Astrocyte of the spinal cord (primary cell): Measurements from ENCODE around the gene POLE3.
A peak's percentile ranks its signal among the peaks of the same experiment; 100 is the strongest.
"Not testable (repeated sequence)": the region's sequence is repeated elsewhere in the genome, so short reads cannot be mapped to it uniquely, and the experiment has no call there.

Experiments
- DNase-seq: peaks from one replicate; pipeline ENCODE4 v3.0.0; 2011; ENCODE audit warnings: low read depth, low spot score
- H3K4me3 ChIP-seq: 2 replicates; pipeline ENCODE4 v1.5.1; 2011; ENCODE audit warnings: low read depth, mild to moderate bottlenecking, low read length, moderate library complexity
- in situ Hi-C: cut with HindIII; loops from 2 replicates; pipeline ENCODE4 v1.10.0; 2017; ENCODE audit warnings: low sequenced_read_pairs
- TF ChIP-seq, protein P1 (sequence below): IDR thresholded peaks from 2 replicates; pipeline ENCODE4 v1.5.1; 2012; ENCODE audit warnings: low read depth, mild to moderate bottlenecking, low read length, inconsistent platforms

POLE3 gene

DNA sequence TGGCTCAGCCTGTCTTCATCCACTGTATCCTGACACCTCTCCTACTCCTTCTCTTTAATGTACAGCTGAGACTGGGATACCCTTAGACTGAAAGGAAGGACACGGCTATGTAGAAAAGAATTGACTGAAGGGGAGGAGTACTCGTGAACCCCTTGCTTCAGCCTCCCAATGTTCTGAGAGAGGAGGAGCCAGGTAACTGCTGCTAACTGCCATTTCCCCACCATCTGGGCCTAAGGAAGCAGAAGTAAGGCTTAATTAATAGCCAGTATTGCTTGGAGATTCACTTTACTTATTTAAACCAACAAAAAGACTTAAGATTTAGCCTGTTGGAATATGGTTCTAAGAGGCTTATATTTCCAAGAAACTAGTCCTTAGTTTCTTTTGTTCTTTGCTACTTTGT, 34.3 kb upstream of the POLE3 start:
- in situ Hi-C loops: no loop called here
- TF ChIP-seq, protein P1, sequence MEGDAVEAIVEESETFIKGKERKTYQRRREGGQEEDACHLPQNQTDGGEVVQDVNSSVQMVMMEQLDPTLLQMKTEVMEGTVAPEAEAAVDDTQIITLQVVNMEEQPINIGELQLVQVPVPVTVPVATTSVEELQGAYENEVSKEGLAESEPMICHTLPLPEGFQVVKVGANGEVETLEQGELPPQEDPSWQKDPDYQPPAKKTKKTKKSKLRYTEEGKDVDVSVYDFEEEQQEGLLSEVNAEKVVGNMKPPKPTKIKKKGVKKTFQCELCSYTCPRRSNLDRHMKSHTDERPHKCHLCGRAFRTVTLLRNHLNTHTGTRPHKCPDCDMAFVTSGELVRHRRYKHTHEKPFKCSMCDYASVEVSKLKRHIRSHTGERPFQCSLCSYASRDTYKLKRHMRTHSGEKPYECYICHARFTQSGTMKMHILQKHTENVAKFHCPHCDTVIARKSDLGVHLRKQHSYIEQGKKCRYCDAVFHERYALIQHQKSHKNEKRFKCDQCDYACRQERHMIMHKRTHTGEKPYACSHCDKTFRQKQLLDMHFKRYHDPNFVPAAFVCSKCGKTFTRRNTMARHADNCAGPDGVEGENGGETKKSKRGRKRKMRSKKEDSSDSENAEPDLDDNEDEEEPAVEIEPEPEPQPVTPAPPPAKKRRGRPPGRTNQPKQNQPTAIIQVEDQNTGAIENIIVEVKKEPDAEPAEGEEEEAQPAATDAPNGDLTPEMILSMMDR: no peak
- no peak overlapping the region for H3K4me3 ChIP-seq
- no peak for DNase-seq

DNA sequence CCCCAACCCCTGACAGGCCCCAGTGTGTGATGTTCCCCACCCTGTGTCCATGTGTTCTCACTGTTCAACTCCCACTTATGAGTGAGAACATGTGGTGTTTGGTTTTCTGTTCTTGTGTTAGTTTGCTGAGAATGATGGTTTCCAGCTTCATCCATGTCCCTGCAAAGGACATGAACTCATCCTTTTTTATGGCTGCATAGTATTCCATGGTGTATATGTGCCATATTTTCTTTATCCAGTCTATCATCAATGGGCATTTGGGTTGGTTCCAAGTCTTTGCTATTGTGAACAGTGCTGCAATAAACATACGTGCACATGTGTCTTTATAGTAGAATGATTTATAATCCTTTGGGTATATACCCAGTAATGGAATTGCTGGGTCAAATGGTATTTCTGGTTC, 27.2 kb upstream of the POLE3 start:
- H3K4me3 ChIP-seq, in situ Hi-C loops, DNase-seq: not testable (repeated sequence)

DNA sequence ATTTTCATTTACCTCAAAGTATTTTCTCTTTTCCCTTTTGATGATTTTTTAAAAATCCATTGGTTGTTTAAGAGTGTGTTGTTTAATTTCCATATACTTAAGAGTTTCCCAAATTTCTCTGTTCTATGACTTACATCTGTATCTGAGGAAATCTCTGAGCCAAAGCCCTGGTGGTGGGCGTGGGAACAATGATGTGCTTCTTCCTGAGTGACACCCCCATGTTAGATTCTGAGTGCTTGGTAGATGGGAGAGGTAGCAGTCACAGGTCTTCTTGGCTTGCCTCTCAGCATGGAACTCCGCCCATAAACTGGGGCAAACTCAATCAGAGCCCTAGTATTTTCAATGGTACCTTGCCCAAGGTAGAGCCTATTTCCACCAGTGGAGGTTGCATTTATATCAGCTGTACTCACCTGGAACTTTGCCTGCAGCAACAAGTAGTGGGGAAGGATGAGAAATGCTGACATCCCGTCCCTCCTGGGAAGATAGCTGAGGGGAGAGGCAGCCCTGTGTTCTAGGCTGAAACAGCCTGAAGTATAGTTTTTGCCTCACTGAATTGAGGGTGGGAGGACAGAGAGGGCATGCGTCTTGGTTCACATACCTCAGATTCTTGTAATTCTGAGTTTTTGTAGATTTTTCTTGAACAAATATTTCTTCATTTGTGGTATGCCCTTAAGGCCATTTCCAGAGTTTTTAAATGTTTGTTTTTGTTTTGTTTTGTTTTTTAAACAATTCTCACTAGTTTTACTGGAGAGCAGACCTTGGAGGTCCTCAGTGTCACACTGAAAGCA, 26.4 kb upstream of the POLE3 start:
- TF ChIP-seq, protein P1: no peak
- H3K4me3 ChIP-seq: no peak overlapping the region
- in situ Hi-C loops: no loop called here
- DNase-seq: peak; percentile 17

DNA sequence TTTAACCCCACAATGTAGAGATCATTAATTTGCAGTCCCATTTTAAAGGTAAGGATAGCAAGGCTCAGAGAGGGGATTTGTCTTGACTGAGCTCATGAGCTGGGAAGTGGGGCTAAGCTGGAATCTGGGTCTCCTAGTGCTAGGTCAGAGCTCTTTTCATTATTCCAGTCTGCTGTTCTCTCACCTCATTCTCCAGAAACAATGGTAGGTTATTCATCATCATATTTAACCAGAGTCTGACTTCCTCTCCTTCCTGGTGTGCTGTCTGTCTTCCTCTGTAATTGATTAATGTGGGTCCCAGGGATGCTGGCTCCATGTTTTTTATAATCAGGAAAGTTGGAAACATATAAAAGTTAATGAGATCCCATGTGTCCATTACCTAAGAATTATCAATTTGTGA, 20.7 kb upstream of the POLE3 start:
- no peak for DNase-seq
- no peak overlapping the region for H3K4me3 ChIP-seq
- in situ Hi-C loops: no loop called here
- TF ChIP-seq, protein P1: no peak

DNA sequence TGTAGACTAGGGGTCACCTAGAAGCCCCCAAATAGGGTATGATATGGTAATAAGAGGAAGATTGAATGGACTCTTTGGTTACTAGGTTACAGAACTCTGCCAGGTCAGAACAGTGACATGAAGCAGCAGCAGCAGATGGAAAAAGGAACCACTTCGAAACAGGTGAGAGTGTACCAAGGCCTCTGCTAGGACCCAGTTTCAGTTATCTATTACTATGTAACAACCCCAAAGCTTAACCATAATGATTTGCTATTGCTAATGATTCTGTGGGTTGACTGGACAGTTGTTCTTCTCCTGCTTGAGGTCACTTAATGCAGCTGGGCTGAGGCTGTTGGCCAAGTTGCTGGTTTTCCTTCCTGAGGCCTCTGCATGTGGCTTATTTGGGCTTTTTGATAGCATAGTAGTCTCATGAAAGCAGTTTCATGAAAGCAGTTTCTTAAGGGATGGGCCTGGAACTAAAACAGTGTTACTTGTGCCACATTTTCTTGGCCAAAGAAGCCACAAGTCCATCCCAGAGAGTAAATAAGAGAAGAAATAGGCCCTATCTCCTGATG, 17.7 kb upstream of the POLE3 start:
- no peak overlapping the region for H3K4me3 ChIP-seq
- in situ Hi-C loops: no loop called here
- DNase-seq: peak; percentile 19
- TF ChIP-seq, protein P1: no peak

DNA sequence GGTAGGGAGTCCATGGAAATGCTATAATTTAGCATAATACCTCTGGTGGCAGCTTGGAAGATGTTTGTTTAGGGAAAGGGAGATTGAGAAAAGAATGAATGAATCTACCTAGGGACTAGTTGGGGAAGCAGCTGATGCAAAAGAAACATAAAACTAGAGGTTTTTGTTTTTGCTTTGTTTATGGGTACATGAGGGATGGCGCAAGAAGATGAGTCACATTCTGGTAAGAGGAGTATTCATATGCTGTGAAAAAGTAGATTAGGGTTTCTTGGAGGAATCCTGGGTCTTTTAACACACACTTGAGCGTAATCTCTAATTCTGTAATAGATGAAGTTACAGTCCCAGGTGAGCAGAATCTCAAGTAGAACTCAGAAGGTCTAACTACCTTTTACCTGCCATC, 17.2 kb upstream of the POLE3 start:
- no peak for DNase-seq
- H3K4me3 ChIP-seq: no peak overlapping the region
- in situ Hi-C loops: no loop called here
- TF ChIP-seq, protein P1: no peak

DNA sequence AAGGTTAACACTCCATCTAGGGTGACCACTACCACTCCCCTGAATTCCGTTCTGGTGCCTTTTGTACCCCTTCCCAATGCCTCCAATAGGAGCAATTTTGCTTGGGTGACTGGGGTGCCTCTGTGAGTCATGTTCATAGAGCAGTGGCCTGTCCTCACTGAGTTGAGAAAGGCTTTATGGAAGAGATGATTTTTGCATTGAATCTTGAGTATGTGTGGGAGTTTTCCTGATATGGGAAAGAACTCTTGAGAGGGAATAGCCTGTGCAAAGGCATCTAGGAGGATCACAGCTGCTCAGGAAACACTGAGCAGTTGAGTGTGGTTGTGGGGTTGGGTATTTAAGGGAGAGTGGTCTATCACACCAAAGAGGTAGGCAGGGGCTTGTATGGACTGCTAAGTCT, 16.2 kb upstream of the POLE3 start:
- in situ Hi-C loops: no loop called here
- TF ChIP-seq, protein P1: no peak
- DNase-seq: no peak
- no peak overlapping the region for H3K4me3 ChIP-seq
